ENCODE results near the gene AGBL4. TPM values are rescaled to one million over a fixed set of nuclear protein-coding genes. Genes with fewer than 3 reads are reported as not detected.

AGBL4 gene
- total RNA-seq, 3 donors from 2014 or later: 0.46 to 0.57 TPM; not detected in 1

DNA sequence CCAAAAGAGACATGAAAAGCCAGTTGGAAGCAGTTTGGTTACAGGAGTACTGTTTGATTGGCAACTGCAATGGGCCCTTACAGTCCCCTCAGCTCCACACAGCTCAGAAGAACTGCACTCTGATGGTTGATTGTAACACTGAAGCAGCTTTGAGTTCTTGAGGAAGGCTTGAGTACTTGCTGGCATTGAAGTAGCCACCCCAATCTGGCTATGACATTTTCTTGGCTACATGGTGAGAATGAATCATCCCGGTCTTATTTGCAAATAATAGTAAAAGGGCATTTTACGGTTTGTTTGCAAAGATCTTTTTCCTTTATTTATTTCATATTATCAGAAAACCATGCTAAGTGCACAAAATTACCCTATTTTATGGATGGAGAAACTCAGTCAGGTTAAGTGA, 1087.3 kb downstream of the AGBL4 start:
- H3K4me3 ChIP-seq: no peak overlapping the region
- TF ChIP-seq CTCF (IDR thresholded peaks at IDR 0.05): no peak
- no peak for DNase-seq
- no peaks in the 10 kb centered on the region for H3K9me3 ChIP-seq
- intact Hi-C loops (cut with DNase I, micrococcal nuclease): no loop called here
- H3K36me3 ChIP-seq (ENCODE audit: low read depth): no peaks in the 10 kb centered on the region
- no peaks in the 10 kb centered on the region for H3K4me1 ChIP-seq (ENCODE audit: low read depth)
- no peak for ATAC-seq

DNA sequence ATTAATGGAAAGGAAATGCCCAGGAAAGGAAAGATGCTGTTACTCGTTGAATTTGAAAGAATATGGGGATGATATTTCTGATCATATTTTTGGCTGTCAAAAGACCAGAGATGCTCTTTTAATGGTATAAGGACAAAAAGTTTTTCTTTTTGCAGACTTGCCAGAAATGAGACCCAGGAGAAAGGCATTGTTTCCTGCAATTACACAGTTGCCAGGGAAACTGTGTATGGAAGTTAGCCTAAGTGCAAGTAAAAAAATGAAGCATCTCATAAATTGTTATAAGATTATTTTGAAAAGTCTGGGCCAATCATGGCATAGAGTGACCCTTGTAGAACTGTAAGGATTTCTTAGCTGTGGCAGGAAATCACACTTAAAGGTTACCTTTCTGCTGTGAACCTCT, 1091.4 kb downstream of the AGBL4 start:
- intact Hi-C loops (cut with DNase I, micrococcal nuclease): no loop called here
- Histone ChIP-seq H3K36me3 (ENCODE audit: low read depth) (no peaks in the 10 kb centered on the region), H3K4me3 (no peak overlapping the region), H3K9me3 (no peaks in the 10 kb centered on the region), H3K4me1 (ENCODE audit: low read depth) (no peaks in the 10 kb centered on the region)
- no peak for TF ChIP-seq CTCF (IDR thresholded peaks at IDR 0.05)
- ATAC-seq (no peak), DNase-seq (no peak)

DNA sequence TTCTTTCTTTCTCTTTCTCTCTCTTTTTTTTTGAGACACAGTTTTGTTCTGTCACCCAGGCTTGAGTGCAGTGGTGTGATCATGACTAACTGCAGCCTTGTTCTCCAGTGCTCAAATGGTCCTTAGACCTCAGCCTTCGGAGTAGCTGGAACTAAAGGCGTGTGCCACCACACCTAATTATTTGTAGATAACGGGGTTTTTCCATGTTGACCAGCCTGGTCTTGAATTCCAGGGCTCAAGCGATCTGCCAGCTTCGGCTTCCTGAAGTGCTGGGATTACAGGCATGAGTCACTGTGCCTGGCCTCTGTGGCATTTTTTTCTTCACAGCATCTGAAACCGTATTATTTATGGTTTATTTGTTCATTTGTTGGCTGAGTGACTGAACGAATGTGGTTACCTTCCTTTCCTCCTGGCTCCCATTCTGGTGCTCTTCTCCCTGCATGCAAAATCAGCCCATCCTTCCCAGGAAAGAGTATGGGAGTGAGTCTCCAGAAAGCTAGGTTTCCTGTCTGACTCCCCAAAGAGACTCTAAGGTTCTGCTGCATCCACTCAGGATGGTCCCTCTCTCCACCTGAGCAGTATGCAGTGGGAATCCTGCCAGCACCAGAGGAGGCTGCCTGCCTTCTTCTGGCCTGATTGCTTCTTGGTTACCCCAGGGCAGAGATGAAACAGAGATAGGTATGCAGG, 1092.1 kb downstream of the AGBL4 start:
- intact Hi-C loops (cut with DNase I, micrococcal nuclease): no loop called here
- DNase-seq: no peak
- Histone ChIP-seq H3K9me3 (no peaks in the 10 kb centered on the region), H3K4me1 (ENCODE audit: low read depth) (no peaks in the 10 kb centered on the region), H3K36me3 (ENCODE audit: low read depth) (no peaks in the 10 kb centered on the region), H3K4me3 (no peak overlapping the region)
- TF ChIP-seq CTCF (IDR thresholded peaks at IDR 0.05): no peak
- ATAC-seq: no peak

- DNase-seq (no peak), ATAC-seq (no peak)
- no peaks in the 10 kb centered on the region for H3K9me3 ChIP-seq
- H3K4me3 ChIP-seq: no peak overlapping the region
- H3K36me3 ChIP-seq (ENCODE audit: low read depth): no peaks in the 10 kb centered on the region
- no peaks in the 10 kb centered on the region for H3K4me1 ChIP-seq (ENCODE audit: low read depth)
- intact Hi-C loops (cut with DNase I, micrococcal nuclease): no loop called here
- TF ChIP-seq CTCF (IDR thresholded peaks at IDR 0.05): no peak
Measured at GRCh38 chr1:48930011-48930410, 1093.7 kb downstream of the AGBL4 start.

DNA sequence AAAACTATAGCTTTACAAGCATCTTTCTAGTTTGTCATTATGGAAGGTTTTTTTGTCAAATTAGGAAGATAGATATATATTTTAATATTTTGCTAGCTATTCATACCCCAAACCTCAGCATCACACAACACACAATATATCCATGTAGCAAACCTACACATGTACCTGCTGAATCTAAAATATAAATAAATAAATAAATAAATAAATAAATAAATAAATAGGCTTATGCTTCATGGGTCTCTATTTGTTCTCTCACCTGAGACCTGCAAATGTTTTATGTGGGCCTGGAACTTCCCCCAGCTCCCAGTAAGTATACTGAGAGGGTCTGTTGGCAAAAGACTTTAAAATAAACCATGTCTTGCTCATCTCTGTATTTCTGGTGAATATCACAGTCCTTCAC, 1099.7 kb downstream of the AGBL4 start:
- DNase-seq: no peak
- H3K9me3 ChIP-seq: no peaks in the 10 kb centered on the region
- no peak overlapping the region for H3K4me3 ChIP-seq
- H3K36me3 ChIP-seq (ENCODE audit: low read depth): no peaks in the 10 kb centered on the region
- H3K4me1 ChIP-seq (ENCODE audit: low read depth): no peaks in the 10 kb centered on the region
- TF ChIP-seq CTCF (IDR thresholded peaks at IDR 0.05): no peak
- intact Hi-C loops (cut with DNase I, micrococcal nuclease): no loop called here
- no peak for ATAC-seq

- DNase-seq (no peak), ATAC-seq (no peak)
- Histone ChIP-seq H3K4me3 (no peak overlapping the region), H3K36me3 (ENCODE audit: low read depth) (no peaks in the 10 kb centered on the region), H3K4me1 (ENCODE audit: low read depth) (no peaks in the 10 kb centered on the region), H3K9me3 (no peaks in the 10 kb centered on the region)
- intact Hi-C loops (cut with DNase I, micrococcal nuclease): no loop called here
- no peak for TF ChIP-seq CTCF (IDR thresholded peaks at IDR 0.05)
Measured at GRCh38 chr1:48923116-48923515, 1100.6 kb downstream of the AGBL4 start.
